Karpas-422 (cell line): Measurements from ENCODE around the gene KCNJ13. TPM values are rescaled to one million over a fixed set of nuclear protein-coding genes. Genes with fewer than 3 reads are reported as not detected.

Source experiments
- DNase-seq: peaks from one replicate; pipeline ENCODE4 v3.0.0-alpha.2; 2015
- H2AFZ ChIP-seq: fragments of 200-600 bp; sonication (generic); 2 replicates; pipeline ENCODE4 v1.6.1; 2014; ENCODE audit warnings: antibody characterized with exemption, low read length, mixed read lengths
- H3K27ac ChIP-seq: fragments of 200-600 bp; sonication (generic); 2 replicates; pipeline ENCODE4 v1.5.1; 2014; ENCODE audit warnings: mild to moderate bottlenecking, low read length, moderate library complexity
- H3K27me3 ChIP-seq: fragments of 200-600 bp; sonication (generic); 2 replicates; pipeline ENCODE4 v1.6.1; 2014; ENCODE audit warnings: low read length, mixed read lengths
- H3K36me3 ChIP-seq: fragments of 200-600 bp; sonication (generic); 2 replicates; pipeline ENCODE4 v1.6.1; 2014; ENCODE audit warnings: low read length, mixed read lengths; ENCODE audit not compliant: insufficient read depth
- H3K4me1 ChIP-seq: fragments of 200-600 bp; sonication (generic); 2 replicates; pipeline ENCODE4 v1.6.1; 2014; ENCODE audit warnings: mild to moderate bottlenecking, low read length, mixed read lengths
- H3K4me2 ChIP-seq: fragments of 200-600 bp; sonication (generic); 2 replicates; pipeline ENCODE4 v1.6.1; 2014; ENCODE audit warnings: low read length, low read depth, mild to moderate bottlenecking; ENCODE audit not compliant: poor library complexity, severe bottlenecking
- H3K4me3 ChIP-seq: fragments of 200-600 bp; sonication (generic); 2 replicates; pipeline ENCODE4 v1.5.1; 2014; ENCODE audit warnings: mild to moderate bottlenecking, antibody characterized with exemption, low read length, mixed read lengths
- H3K79me2 ChIP-seq: fragments of 200-600 bp; sonication (generic); 2 replicates; pipeline ENCODE4 v1.6.1; 2014; ENCODE audit warnings: mild to moderate bottlenecking, low read length, mixed read lengths
- H3K9ac ChIP-seq: fragments of 200-600 bp; sonication (generic); 2 replicates; pipeline ENCODE4 v1.6.0; 2014; ENCODE audit warnings: low read length
- H3K9me2 ChIP-seq: fragments of 200-600 bp; sonication (generic), shearing (Covaris generic); replicated peaks from 2 replicates; pipeline ENCODE4 v1.6.0; 2014; ENCODE audit warnings: mild to moderate bottlenecking, low read length, moderate library complexity; ENCODE audit not compliant: insufficient read depth
- H3K9me3 ChIP-seq: fragments of 300-700, 200-600 bp; sonication (generic); 2 replicates; pipeline ENCODE4 v1.6.1; 2014; ENCODE audit warnings: low read length, mixed read lengths
- H4K20me1 ChIP-seq: fragments of 200-600 bp; sonication (generic); 2 replicates; pipeline ENCODE4 v1.6.1; 2014; ENCODE audit warnings: mild to moderate bottlenecking, antibody characterized with exemption, low read length, low read depth; ENCODE audit not compliant: insufficient read depth
- total RNA-seq: library from RNA; depleted of rRNA; stranded (reverse); fragments of >200 nt; shearing (Covaris generic); gene quantifications from 2 replicates; pipeline ENCODE4 v1.2.3, GENCODE V29; 2014; ENCODE audit warnings: low replicate concordance

Gene KCNJ13
- total RNA-seq, 1 experiment from 2014 or later: 3.8 TPM

- no peak overlapping the region for H2AFZ ChIP-seq
- H3K9ac ChIP-seq: no peak overlapping the region
- no peak overlapping the region for H3K27ac ChIP-seq
- DNase-seq: no peak
- no peaks in the 10 kb centered on the region for H3K9me3 ChIP-seq
- H3K4me1 ChIP-seq: no peaks in the 10 kb centered on the region
- H3K27me3 ChIP-seq: no peaks in the 10 kb centered on the region
- H3K9me2 ChIP-seq: no peaks in the 10 kb centered on the region
- peaks cover 42% of the 10 kb centered on the region for H3K79me2 ChIP-seq
- no peak overlapping the region for H3K4me3 ChIP-seq
- H3K4me2 ChIP-seq: no peak overlapping the region
- peaks cover 66% of the 10 kb centered on the region for H3K36me3 ChIP-seq
- no peaks in the 10 kb centered on the region for H4K20me1 ChIP-seq
Observed at GRCh38 chr2:232798187-232798586, 21.8 kb upstream of the KCNJ13 start.

DNA sequence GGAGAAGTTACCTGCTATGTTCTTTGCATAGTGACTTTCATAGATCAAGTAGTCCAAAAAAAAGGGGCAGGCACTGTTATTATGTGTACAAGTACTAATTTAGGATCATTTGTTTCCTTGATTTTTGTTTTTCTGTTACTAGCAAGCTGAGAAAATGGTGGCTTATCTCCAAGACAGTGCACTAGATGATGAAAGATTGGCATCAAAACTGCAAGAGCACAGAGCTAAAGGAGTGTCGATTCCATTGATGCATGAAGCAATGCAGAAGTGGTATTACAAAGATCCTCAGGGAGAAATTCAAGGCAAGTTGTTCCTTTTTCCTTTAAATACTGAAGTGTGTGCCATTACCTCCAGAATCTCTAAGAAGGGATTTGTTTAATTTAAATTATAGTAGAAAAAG, 19.6 kb upstream of the KCNJ13 start:
- H4K20me1 ChIP-seq: no peaks in the 10 kb centered on the region
- H3K79me2 ChIP-seq: peaks cover 25% of the 10 kb centered on the region
- no peak overlapping the region for H3K9ac ChIP-seq
- no peaks in the 10 kb centered on the region for H3K9me3 ChIP-seq
- no peak overlapping the region for H3K4me2 ChIP-seq
- no peaks in the 10 kb centered on the region for H3K4me1 ChIP-seq
- H3K27ac ChIP-seq: no peak overlapping the region
- peaks cover 65% of the 10 kb centered on the region; the same call in 1 of the 2 replicates for H3K36me3 ChIP-seq
- DNase-seq: no peak
- H3K4me3 ChIP-seq: no peak overlapping the region
- H3K9me2 ChIP-seq: no peaks in the 10 kb centered on the region
- no peak overlapping the region for H2AFZ ChIP-seq
- no peaks in the 10 kb centered on the region for H3K27me3 ChIP-seq

DNA sequence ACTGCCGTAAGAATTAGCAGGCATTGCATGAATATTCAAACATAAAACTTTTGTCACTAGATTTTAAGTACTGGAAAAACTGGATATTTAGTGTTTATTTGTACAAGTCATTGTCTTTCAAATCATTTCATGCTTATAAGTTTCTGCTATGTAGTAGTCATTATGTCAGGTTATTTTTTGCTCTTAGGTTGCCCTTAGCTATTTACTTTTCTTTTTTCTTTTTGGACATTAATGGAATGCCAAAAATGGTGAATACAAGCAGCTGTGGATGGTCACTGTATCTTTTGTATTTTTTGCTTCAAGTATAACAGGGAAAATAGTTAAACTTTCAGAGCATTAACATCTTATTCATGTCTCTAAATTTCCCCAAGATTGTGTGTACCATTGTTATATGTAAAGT, 18.6 kb upstream of the KCNJ13 start:
- Histone ChIP-seq H3K9me2 (no peaks in the 10 kb centered on the region), H4K20me1 (no peaks in the 10 kb centered on the region), H3K4me2 (no peak overlapping the region), H3K9ac (no peak overlapping the region), H3K36me3 (peaks cover 64% of the 10 kb centered on the region; the same call in 1 of the 2 replicates), H3K4me3 (no peak overlapping the region), H3K27ac (no peak overlapping the region), H3K79me2 (peaks cover 16% of the 10 kb centered on the region), H3K27me3 (no peaks in the 10 kb centered on the region), H3K9me3 (no peaks in the 10 kb centered on the region), H3K4me1 (no peaks in the 10 kb centered on the region), H2AFZ (no peak overlapping the region)
- DNase-seq: no peak

DNA sequence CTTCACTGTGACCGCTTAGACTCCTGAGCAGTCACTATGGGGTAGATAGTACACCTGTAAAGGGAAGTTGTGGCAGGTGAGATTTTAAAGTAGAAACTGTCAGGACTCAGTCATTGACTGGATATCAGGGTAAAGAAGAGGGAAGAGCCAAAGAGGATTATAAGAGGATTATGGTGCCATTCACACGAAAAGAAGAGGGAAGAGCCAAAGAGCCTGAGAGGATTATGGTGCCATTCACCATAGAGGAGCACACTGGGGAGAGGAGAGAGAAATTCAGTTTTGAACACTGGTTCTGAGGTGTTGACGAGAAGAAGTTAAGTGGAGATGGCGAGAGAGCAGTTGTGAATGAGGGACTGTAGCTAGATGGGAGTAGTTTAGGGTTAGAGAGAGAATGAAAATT, 16.9 kb upstream of the KCNJ13 start:
- Histone ChIP-seq H3K4me1 (no peaks in the 10 kb centered on the region), H3K79me2 (peaks cover 8% of the 10 kb centered on the region; the same call in 1 of the 2 replicates), H3K9me3 (no peaks in the 10 kb centered on the region), H3K36me3 (peaks cover 58% of the 10 kb centered on the region), H3K27me3 (no peaks in the 10 kb centered on the region), H3K9me2 (no peaks in the 10 kb centered on the region), H3K4me2 (no peak overlapping the region), H3K9ac (no peak overlapping the region), H3K4me3 (no peak overlapping the region), H4K20me1 (no peaks in the 10 kb centered on the region), H3K27ac (no peak overlapping the region), H2AFZ (no peak overlapping the region)
- no peak for DNase-seq

DNA sequence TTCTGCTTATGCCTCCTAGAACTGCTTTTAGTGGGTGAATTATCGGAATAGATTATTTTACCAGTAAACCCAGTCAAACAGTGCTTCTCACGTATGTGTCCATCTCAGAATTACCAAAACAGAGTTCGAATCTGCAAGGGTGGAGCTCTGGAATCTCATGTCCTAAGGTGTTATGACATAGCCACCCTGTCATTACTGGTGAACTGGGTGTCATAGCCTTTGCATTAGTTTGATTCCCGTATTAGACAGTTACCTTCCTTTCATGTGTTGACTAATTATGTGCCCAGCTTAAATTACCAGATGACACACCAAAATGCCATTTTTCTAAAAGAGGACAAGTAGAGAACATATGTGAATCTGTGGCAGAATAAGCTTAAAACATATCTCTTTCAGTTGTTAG, 15.2 kb upstream of the KCNJ13 start:
- H3K4me1 ChIP-seq: no peaks in the 10 kb centered on the region
- no peaks in the 10 kb centered on the region for H4K20me1 ChIP-seq
- H3K9me2 ChIP-seq: no peaks in the 10 kb centered on the region
- no peaks in the 10 kb centered on the region for H3K79me2 ChIP-seq
- no peak overlapping the region for H2AFZ ChIP-seq
- no peak overlapping the region for H3K9ac ChIP-seq
- no peak overlapping the region for H3K27ac ChIP-seq
- H3K9me3 ChIP-seq: no peaks in the 10 kb centered on the region
- no peaks in the 10 kb centered on the region for H3K27me3 ChIP-seq
- peaks cover 56% of the 10 kb centered on the region for H3K36me3 ChIP-seq
- DNase-seq: no peak
- no peak overlapping the region for H3K4me3 ChIP-seq
- H3K4me2 ChIP-seq: no peak overlapping the region

DNA sequence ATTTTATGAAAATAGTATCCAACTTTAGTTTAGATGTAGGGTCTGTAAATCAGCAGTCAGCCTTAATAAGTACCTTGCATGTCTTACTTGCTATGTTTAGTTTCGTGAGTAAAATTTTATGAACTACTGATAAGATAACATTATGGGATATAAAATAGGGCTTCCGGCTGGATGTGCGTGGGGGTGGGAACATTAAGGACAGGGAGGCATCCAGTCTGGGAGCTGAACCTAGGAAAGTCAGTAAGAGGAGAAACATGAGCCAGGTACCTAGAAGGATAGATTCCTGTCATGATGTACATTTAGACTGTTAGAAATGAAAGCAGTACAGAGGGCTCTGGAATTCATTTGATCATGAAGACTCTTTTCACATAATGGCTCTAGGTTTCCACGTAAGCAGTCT, 12.7 kb upstream of the KCNJ13 start:
- no peaks in the 10 kb centered on the region for H3K9me3 ChIP-seq
- no peak overlapping the region for H3K4me2 ChIP-seq
- no peaks in the 10 kb centered on the region for H4K20me1 ChIP-seq
- 0 out of 2 replicates have a peak, but pooled peaks cover 3% of the 10 kb centered on the region for H3K79me2 ChIP-seq
- DNase-seq: no peak
- H3K9ac ChIP-seq: no peak overlapping the region
- H3K4me1 ChIP-seq: no peaks in the 10 kb centered on the region
- H2AFZ ChIP-seq: no peak overlapping the region
- H3K27me3 ChIP-seq: no peaks in the 10 kb centered on the region
- peaks cover 44% of the 10 kb centered on the region for H3K36me3 ChIP-seq
- H3K27ac ChIP-seq: no peak overlapping the region
- H3K9me2 ChIP-seq: no peaks in the 10 kb centered on the region
- H3K4me3 ChIP-seq: no peak overlapping the region

DNA sequence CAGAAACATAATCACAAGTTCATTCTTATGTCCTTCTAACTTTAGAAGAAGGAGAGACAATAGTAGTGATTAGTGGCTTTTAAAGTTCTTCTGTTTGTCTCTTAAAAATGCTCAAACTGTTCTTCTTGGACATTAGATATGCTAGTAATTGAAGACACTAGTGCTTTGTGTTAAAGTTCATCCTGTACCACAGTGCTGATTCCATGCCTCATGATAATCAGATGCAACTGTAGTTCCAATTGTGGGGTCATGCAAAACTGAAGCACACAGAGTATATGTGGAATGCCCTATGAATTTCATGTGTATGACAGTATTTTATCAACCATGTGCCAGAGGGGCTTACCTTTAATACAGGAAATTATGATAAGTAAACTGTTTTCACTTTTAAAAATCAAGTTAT, 11.4 kb upstream of the KCNJ13 start:
- no peaks in the 10 kb centered on the region for H3K27me3 ChIP-seq
- peaks cover 34% of the 10 kb centered on the region for H3K36me3 ChIP-seq

GRCh38 chr2:232783278-232783677, 6.9 kb upstream of the KCNJ13 start:
- Histone ChIP-seq H3K4me1 (no peaks in the 10 kb centered on the region), H3K4me2 (no peak overlapping the region), H3K9ac (no peak overlapping the region), H3K9me2 (no peaks in the 10 kb centered on the region; the same call in 1 of the 2 replicates), H3K36me3 (peaks cover 8% of the 10 kb centered on the region; the same call in 1 of the 2 replicates), H3K4me3 (no peak overlapping the region), H2AFZ (no peak overlapping the region), H3K9me3 (no peaks in the 10 kb centered on the region), H4K20me1 (no peaks in the 10 kb centered on the region), H3K27me3 (no peaks in the 10 kb centered on the region), H3K79me2 (peaks cover 15% of the 10 kb centered on the region), H3K27ac (no peak overlapping the region)
- DNase-seq: no peak

More for the DNA sequence above, 11.4 kb upstream of the KCNJ13 start:
- no peak for DNase-seq
- no peak overlapping the region for H3K27ac ChIP-seq
- no peaks in the 10 kb centered on the region for H3K9me3 ChIP-seq
- no peaks in the 10 kb centered on the region for H4K20me1 ChIP-seq
- H3K4me2 ChIP-seq: no peak overlapping the region
- H3K4me3 ChIP-seq: no peak overlapping the region
- no peak overlapping the region for H2AFZ ChIP-seq
- 0 out of 2 replicates have a peak, but pooled peaks cover 6% of the 10 kb centered on the region for H3K79me2 ChIP-seq
- H3K9me2 ChIP-seq: no peaks in the 10 kb centered on the region
- no peak overlapping the region for H3K9ac ChIP-seq
- H3K4me1 ChIP-seq: no peaks in the 10 kb centered on the region

DNA sequence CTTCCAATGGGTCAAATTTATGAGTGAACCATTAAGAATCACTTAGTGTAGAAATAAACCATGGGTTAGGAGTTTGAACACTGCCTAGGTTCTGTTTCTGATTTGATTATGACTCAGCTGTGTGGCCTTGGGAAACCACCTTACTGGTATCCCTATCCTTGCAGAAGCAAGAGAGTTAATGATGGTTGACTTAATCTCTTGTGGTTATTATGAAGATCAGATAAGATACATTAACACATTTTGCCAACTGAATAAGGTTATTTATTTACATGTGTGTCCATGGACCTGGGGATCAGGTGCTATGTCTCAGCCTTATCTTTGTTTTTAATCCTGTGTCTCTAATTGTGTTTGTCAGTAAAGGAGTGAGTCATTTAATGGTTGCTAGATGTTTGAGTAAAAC, 5.4 kb upstream of the KCNJ13 start:
- Histone ChIP-seq H3K4me2 (no peak overlapping the region), H3K4me1 (no peaks in the 10 kb centered on the region), H3K9me2 (no peaks in the 10 kb centered on the region; the same call in 1 of the 2 replicates), H3K9me3 (no peaks in the 10 kb centered on the region), H3K27me3 (no peaks in the 10 kb centered on the region), H3K36me3 (no peaks in the 10 kb centered on the region; the same call in 1 of the 2 replicates), H2AFZ (no peak overlapping the region), H4K20me1 (no peaks in the 10 kb centered on the region), H3K79me2 (peaks cover 15% of the 10 kb centered on the region), H3K4me3 (no peak overlapping the region), H3K27ac (no peak overlapping the region), H3K9ac (no peak overlapping the region)
- DNase-seq: no peak
